ENCODE data around the gene CMIP.

The CMIP gene

DNA sequence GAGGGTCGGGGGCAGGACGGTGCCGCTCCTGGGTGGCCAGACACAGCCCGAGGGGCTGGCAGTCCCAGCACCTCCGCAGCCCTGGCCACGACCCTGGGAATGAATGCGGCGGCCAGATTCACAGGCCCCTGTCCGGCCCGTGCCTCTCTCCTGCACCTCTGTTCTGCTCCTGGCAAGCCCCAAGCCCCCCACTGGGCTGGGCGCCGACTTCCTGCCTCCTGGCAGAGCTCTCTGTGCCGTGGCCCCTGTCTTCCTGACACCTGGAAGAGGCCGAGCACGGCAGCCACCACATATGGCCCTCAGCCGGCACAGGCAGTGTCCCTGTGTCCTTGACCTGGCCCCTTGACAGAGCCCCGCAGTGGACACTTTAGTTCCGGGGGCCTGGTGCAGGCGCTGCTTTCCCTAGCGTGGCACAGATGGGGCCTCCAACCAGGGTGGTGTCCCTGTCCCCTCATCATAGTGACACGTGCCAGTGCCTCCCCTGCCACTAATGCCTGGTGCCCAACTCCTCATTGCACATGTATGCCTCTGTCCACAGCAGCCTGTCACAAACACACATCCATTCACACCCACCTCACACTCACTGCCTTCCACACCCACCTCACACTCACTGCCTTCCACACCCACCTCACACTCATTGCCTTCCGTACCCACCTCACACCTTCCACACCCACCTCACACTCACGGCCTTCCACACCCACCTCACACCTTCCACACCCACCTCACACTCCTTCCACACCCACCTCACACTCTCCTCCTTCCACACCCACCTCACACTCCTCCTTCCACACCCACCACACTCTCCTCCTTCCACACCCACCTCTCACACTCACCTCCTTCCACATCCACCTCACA, 223.9 kb downstream of the CMIP start:
- DNase-seq (ENCODE audit: low read depth): no peak
- H3K4me3 ChIP-seq (ENCODE audit: low read depth, low read length): no peak overlapping the region
- TF ChIP-seq, protein P1, sequence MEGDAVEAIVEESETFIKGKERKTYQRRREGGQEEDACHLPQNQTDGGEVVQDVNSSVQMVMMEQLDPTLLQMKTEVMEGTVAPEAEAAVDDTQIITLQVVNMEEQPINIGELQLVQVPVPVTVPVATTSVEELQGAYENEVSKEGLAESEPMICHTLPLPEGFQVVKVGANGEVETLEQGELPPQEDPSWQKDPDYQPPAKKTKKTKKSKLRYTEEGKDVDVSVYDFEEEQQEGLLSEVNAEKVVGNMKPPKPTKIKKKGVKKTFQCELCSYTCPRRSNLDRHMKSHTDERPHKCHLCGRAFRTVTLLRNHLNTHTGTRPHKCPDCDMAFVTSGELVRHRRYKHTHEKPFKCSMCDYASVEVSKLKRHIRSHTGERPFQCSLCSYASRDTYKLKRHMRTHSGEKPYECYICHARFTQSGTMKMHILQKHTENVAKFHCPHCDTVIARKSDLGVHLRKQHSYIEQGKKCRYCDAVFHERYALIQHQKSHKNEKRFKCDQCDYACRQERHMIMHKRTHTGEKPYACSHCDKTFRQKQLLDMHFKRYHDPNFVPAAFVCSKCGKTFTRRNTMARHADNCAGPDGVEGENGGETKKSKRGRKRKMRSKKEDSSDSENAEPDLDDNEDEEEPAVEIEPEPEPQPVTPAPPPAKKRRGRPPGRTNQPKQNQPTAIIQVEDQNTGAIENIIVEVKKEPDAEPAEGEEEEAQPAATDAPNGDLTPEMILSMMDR (IDR thresholded peaks at IDR 0.05; ENCODE audit: low read depth, low read length, missing control alignments): no peak

DNA sequence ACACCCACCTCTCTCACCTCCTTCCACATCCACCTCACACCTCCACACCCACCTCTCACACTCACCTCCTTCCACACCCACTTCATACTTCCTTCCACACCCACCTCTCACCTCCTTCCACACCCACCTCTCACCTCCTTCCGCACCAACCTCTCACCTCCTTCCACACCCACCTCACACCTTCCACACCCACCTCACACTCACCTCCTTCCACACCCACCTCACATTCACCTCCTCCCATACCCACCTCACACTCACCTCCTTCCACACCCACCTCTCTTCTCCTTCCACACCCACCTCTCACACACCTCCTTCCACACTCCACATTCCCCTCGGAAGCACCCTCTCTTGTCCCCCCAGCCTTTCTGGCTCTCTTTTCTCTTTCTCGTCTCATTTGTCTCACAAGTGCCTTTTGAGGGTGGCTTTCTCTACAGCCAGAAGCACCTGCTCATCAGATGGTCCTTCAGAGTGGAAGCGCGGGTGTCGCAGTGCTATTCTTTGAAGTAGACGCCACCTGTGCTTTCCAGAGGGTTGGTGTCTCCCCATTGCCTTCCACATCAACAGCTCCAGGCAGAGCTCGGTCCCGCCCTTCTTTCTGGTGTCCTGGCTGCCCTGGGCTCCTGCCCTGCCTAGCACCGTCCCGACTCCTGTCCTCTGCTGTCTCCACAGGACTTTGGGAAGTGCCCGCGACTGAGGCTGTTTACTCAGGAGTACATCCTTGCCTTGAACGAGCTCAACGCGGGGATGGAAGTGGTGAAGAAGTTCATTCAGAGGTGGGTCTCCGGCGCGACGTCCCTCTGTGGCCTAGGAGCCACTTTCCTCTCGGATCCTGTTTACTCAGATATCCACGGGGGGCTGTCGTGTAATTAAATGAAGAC, 225.1 kb downstream of the CMIP start:
- DNase-seq (ENCODE audit: low read depth): no peak
- TF ChIP-seq, protein P1 (IDR thresholded peaks at IDR 0.05; ENCODE audit: low read depth, low read length, missing control alignments): no peak
- no peak overlapping the region for H3K4me3 ChIP-seq (ENCODE audit: low read depth, low read length)

DNA sequence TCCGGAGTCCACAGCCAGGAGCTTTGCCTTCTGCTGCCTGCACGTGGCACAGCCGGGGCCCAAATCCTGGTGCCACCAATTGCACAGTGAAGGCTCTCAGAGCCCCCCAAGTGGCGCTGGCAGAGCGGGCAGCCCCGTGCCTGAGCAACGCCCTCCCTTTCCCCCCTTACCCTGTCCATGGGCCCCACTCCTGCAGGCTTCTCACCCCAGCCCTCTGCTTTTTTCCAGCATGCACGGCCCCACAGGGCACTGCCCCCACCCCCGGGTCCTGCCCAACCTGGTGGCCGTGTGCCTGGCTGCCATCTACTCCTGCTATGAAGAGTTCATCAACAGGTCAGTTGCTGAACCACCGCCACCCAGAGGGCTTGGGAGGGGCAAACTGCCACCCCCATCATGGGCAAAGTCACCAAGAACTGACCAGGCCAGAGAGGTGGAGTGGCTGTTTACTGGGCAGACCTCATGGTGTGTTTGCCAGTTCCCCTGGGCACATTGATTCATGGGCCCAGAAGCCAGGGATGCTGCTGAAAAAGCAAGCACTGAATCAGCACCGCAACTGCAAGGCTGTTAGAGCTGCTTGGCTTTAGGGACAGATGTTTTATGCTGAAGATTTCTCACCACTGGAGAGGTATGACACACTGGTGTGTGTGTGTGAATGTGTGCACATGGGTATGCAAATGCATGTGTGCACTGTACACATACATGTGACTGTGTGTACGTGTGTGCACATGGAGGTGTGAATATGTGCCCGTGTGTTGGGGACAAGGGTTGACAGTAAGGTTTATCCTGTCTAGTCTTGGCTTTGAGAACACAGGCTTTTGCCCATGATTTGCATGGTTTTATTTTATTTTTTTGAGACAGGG, 227.4 kb downstream of the CMIP start:
- H3K4me3 ChIP-seq (ENCODE audit: low read depth, low read length): no peak overlapping the region
- no peak for DNase-seq (ENCODE audit: low read depth)
- TF ChIP-seq, protein P1 (IDR thresholded peaks at IDR 0.05; ENCODE audit: low read depth, low read length, missing control alignments): no peak

DNA sequence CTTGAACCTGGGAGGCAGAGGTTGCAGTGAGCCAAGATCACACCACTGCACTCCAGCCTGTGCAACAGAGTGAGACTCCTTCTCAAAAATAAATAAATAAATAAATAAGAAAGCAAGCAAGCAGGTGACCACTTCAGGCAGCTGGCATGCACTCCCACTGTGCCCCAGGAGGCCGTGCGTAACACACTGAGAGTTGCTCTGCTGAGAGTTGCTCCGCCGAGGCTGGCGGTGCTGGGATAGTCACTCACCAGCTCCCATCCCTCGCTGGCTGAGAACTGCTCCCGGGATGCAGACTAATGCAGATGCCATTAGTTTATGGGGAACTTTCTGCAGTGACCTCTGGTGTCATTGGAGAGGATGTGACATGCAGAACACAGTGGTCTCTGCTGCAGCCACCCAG, 228.8 kb downstream of the CMIP start:
- TF ChIP-seq, protein P1 (IDR thresholded peaks at IDR 0.05; ENCODE audit: low read depth, low read length, missing control alignments): no peak
- no peak for DNase-seq (ENCODE audit: low read depth)
- H3K4me3 ChIP-seq (ENCODE audit: low read depth, low read length): no peak overlapping the region

DNA sequence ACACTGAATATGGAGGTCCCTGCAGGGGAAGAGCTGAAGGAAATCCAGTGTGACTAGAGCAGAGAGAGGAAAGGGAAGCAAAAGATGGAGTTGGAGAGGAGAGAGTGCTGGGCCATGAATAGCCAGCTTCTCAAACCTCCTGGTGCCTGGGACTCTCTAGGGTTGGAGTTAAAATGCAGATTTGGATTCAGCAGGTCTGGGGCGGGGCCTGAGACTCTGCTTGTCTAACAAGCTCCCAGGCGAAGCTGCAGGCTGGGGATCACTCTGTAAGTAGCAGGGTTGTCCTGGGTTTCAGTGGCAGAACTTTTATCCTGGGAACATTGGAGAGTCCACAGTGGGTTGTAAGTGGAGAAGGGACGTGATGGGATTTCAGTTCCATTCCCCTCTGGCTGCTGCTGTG, 231.1 kb downstream of the CMIP start:
- DNase-seq (ENCODE audit: low read depth): no peak
- H3K4me3 ChIP-seq (ENCODE audit: low read depth, low read length): no peak overlapping the region
- TF ChIP-seq, protein P1 (IDR thresholded peaks at IDR 0.05; ENCODE audit: low read depth, low read length, missing control alignments): no peak

DNA sequence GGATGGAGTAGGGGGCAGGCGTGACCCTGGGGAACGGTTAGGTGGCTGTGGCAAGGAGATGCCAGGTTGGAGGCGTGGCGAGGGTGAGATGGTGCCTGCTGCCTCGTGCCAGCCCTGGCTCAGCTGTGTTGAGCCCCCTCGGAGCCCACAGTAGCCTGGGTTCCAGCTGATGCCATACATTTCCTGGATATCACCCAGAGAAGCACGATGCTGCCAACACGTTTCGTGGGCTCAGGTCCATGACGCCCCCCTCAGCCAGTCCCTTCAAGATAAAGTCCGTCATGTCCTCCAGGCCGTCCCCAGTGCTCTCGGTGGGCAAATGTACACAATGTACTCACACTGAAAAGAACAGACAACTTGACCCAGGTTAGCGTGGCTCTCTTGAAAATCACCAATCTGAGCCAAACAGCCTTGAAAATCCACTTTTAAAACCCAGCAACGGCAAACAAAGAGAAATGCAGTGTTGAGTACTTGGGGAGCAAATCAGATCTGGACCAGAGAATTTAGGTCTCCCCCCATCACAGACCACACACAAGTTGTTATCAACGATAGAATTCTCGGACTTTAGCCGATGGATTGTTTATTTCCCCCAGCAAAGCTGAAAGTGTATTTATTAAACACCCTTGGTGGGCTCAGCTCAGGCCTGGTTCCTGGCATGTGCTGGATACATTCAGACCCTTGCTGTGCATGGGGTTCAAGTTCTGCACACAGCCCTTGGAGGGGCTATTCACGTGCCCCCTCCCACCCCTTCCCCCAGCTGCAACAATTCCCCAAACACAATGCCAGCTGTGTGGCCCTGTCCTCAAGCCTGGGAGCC, 231.7 kb downstream of the CMIP start:
- H3K4me3 ChIP-seq (ENCODE audit: low read depth, low read length): no peak overlapping the region
- DNase-seq (ENCODE audit: low read depth): no peak
- TF ChIP-seq, protein P1 (IDR thresholded peaks at IDR 0.05; ENCODE audit: low read depth, low read length, missing control alignments): no peak

Data from GM12864 (cell line).